HG03064 (cell line): ENCODE results near the gene ALDH3A1.

ENCODE experiments used
- ATAC-seq: cut with Tn5 transposase; IDR thresholded peaks from one replicate; pipeline ENCODE4 v1.9.1; 2021; ENCODE audit warnings: low read depth; ENCODE audit not compliant: unreplicated experiment

Gene ALDH3A1

DNA sequence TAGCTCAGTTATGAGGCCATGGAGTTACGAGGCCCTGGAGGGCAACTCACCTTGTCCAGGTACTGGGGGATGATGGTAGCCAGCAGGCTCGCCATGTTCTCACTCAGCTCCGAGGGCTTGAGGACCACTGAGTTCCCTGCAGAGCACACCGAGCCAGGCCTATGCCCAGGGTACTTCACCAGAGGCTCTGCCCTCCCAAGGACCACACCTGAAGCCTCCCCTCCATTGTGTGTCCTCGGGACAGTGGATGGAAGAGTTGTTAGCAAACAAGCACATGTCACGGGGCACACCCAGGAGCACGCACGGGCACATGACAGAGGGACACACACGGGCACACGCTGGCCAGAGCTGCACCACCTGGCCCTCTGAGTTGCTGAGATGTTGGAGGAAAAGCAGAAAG lies 5.6 kb downstream of the ALDH3A1 start:
- no peak for ATAC-seq

DNA sequence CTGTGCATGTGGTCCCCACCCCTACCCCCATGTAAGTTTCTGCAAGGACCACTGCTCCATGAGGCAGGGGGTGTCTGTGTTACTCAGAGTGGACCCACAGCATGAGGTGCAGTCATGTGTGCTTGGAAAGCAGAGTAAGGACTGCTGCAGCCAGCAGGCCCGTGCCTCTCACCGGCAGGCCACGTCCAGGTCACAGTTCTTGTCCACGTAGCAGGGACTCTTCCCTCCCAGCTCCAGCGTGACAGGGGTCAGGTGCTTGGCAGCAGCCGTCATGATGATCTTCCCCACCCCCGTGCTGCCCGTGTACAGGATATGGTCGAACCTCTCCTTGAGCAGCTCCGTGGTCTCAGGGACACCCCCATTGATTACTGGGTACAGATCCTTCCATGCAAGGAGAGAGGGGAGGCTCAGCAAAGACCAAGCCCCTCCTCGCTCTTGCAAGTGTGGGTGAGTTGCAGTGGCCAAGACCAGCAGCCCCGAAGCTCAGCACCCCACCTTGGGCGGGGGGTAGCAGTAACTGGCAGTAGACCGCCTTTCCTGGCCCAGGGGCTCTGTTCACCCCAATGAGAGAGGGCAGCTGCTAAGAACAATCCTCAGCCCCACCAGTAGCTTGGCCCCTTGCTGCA lies 6.2 kb downstream of the ALDH3A1 start:
- no peak for ATAC-seq

DNA sequence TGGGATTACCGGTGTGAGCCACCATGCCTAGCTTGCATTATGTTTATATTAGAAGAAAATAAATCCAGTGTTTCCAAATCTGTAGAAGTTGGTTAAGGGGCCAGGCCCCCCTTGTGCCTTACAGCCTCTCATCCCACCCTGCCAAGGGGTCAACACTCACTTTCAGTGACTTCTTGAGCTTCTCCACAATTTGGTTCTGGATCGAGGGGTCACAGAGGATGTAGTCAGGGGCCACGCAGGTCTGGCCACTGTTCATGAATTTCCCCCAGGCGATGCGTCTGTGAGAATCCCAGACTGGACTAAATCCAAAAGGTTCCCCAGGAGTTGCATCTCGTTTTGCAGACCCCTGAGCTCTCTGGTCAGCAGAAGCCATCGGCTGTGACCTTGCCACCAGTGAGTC lies 7.2 kb downstream of the ALDH3A1 start:
- no peak for ATAC-seq

DNA sequence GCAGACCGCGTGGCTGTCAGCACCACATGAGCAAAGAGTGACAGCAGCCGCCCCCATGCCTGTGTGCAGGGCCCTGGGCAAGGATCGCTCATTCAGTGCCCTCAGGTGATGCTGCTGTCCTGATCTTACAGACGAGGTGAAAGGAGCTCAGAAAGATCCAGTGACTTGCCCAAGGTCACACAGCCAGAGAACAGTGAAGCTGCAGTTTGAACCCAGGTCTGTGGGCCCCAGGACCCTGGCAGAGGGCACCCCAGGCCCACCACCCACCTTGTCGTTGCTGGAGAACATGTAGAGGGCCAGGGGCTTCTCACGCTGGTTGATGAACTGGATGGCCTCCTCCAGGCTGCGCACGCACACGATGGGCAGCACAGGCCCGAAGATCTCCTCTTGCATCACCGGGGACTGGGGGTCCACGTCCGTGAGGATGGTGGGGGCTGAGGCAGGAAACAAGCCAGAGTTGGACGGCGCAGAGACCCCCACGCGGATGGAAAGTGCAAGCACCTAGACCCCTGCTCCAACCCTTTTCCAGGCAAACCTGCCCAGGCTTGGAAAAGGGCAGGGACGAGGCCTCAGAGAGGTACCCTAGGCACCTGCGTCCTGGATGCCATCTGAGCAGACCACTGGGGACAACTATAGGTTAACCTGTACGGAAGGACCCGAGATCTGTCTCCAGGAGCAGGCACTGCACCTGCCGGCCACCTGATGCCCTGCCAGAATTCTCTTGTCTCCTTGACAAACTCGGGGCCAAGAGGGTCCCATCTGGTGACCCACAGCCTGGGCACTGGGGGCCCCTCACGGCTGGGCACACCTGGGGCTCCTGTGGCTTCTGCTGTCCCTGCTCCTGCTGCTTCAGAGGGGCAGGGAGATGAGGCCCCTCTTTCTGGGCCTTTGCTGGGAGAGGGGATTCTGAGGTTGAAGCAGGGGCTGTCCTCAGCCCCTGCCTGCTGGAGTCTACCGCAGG lies 8.6 kb downstream of the ALDH3A1 start:
- ATAC-seq = no peak

DNA sequence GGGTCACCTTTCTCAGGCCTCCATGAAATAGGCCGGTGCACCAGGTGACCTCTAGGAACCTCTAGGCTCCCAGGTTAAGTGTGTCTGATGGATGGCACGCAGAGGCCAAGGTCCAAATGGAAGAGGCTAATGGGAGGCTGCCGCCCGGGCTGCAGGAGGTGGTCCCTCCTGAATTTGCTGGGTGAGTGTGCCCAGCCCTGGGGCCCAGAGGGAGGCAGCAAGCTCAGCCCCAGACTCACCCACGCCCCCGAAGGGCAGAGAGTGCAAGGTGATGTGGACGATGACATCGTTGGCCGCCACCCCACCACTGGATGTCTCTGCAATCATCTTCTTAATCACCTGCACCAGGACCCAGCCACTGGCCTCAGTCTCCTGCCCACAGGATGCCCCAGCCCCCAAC lies 9.3 kb downstream of the ALDH3A1 start:
- ATAC-seq = no peak

DNA sequence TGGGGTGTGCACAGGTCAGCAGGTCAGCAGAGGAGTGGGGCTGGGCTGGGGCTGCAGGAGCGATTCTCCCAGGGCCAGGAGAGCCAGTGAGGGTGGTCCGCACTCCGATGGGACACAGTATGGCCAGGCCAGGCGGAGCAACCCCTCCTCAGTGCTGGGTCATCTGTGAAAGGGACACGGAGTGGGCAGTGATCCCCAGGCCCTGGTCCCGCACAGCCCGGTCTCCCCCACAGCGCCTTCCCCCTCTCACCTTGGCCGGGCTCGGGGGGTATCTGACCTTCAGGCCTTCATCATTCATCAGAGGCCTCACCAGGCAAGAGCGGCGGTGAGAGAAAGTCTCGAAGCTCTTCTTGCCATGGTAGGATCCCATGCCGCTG lies 10.0 kb downstream of the ALDH3A1 start:
- ATAC-seq = no peak

DNA sequence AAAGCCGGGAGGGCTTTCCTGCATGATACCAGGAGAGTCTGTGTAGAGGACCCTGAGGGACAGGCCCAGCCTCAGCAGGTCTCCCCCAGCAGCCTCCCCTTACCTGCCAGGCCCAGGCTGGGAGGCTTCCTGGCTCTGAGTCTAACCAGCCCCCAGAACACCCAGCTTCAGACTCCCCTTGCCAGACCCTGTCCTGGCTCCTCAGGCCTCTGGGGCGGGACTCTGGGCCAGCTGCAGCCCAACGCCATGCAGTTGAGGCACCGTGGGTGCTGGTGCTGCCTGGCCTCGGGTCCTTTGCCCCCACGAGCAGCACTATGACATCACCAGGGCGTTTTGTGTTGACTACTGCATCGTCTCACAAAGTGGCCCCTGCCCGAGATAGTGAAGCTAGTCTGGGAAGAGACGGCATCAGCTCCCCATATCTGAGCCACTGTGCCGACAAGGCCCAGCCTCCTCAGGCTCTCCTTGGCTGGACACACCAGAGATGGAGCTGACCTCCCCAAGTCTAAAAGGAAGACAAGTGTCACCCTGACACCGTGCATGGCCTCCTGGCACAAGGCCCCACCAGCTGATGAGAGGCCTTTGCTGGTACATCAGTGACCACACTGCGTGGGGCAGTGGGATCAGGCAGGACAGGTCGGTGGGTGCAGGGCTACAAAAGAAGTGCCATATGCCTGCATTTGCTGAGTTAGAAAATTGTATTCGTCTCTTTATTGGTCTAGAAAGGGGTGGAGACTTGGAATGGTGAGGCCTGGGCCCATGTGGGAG lies 10.6 kb downstream of the ALDH3A1 start:
- no peak for ATAC-seq

DNA sequence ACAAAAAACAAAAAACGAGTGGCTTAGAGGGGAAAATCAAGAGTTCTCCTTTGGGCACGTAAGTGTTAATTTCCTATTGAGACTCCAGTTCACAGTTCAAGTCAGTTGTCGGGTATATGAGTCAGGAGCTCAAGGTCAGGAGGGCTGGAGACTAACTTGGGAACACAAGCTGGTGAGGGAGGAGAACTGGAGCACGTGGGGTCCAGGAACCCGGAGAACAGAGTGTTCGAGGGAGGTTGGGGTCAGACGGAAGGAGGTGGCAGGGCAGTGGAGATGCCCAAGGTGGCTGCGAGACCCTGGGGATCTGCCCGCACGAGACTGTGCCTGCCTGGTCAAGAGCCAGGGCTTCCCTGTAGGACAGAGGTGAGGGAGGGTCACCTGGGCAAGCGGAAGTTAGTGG lies 12.0 kb downstream of the ALDH3A1 start:
- no peak for ATAC-seq

DNA sequence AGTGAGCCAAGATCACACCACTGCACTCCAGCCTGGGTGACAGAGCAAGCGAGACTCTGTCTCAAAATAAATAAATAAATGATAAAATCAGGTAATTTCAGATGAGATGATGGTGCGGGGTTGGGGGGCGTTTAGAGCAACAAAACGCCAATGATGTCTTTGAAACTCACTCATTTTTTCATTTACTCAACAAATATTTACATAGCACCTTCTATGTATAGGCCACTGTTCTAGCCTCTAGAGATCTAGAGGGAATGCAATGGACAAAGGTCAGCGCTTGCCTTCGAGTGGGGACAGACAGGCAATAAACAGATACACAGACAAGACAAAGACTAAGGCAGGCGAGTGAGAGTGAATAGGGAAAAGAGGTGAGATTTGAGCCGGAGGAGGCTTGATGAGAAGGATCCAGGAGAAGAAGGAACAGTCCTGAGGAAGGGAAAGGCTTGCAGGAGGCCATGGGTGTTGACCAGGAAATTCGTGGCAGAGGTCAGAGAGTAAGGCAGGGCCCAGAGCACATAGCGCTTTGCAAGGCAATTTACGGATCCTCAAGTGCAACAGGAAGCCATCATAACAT lies 14.1 kb downstream of the ALDH3A1 start:
- ATAC-seq = no peak

DNA sequence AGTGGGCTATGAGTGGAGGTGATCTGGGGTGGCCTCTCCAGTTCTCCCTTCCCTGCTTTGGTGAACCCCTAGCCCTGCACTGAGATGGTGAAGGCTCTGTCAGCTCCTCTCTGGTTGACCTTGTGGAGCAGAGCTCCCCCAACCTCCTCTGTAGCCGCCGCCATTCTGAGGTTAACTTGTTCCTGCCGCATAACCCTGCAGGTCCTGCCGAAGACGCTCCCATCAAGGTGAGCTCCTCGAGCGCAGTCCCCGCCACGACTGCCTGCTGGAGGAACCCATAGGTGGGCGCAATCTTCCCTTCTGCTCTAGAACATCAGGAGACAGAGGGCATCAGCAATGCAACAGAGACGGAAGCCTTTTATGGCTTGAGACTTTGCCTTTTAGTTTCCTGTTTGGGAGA lies 16.5 kb downstream of the ALDH3A1 start:
- no peak for ATAC-seq

DNA sequence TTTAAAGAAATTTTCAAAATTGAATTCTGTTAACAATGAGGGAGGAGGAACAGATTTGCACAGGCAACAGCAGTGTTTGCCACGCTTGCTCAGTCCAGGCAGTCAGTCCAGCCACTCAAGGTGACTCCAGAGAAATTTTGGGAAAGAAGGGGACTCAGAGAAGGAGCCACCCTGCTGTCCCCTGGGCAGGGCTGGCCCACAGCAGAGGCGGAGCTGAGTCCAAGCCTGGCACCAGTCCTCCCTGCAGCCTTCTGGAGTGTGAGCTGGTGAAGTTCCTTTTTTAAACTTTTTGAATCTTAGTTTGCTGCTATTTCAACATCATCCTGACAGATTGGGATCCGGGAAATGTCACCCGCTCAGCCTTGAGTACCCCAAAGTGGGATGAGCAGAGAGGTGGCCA lies 17.3 kb downstream of the ALDH3A1 start:
- no peak for ATAC-seq

DNA sequence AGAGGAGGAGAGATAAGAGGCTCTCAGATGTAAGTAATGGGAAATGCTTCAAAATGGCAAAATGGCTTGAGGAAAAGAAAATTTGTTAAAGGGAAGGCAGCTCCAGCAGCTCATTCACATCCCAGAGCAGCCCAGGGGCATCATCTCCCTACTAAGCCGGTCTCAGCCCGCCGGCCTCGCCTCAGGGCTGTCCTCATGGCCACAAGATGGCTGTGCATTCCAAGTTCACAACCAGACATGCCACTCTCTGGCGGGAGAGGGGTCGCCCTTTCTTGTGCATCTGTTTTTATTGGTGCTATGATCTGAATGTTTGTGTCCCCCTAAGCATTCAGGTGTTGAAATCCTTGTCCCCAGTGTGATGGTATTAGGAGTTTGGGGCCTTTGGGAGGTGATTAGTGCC lies 18.2 kb downstream of the ALDH3A1 start:
- no peak for ATAC-seq

DNA sequence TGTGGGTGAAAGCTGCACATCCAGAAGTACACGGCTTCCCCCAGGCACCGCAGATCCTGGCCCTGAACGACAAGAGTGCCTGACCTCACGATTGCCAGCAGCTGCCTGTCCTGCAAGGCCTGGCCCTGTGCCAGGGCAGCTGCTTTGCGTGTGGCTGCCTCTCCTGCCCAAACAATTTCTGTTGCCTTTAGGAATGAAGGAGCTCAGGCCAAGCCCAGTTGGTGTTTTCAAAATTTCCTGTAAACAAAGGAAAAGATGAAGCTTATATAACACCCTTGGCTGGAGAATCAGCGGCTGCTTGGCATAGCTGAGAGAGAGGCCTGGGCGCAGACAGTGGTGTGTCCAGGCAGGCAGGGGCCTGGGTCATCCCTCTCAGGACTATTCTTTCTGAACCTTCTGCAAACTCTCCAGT lies 20.0 kb downstream of the ALDH3A1 start:
- ATAC-seq = no peak

DNA sequence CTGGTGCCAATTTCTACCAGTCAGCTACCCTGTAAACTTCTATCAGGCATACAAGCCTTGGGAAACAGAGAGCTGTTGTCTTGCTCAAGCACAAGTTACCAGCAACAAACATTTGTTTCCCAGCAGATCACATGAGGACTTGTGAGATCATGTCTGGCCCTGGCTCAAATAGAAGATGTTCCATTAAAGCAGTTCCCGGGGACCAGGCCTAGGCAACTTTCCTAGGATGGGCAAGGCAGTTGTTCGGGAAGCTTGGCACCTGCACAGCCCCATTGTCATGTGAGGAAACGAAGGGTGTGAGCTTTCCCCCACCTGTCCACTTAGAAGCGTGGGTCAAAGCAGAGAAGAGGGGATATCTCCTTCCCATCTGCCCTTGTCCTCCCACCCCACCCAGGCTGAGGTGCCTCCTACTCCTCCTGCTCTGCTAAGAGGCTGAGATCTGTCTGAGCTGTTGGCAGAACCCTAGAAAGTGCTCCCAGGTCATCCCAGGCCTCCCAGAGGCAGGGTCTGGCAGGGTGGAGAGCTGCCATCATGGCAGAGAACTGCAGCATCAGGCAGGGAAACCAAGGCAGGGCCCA lies 20.5 kb downstream of the ALDH3A1 start:
- no peak for ATAC-seq

DNA sequence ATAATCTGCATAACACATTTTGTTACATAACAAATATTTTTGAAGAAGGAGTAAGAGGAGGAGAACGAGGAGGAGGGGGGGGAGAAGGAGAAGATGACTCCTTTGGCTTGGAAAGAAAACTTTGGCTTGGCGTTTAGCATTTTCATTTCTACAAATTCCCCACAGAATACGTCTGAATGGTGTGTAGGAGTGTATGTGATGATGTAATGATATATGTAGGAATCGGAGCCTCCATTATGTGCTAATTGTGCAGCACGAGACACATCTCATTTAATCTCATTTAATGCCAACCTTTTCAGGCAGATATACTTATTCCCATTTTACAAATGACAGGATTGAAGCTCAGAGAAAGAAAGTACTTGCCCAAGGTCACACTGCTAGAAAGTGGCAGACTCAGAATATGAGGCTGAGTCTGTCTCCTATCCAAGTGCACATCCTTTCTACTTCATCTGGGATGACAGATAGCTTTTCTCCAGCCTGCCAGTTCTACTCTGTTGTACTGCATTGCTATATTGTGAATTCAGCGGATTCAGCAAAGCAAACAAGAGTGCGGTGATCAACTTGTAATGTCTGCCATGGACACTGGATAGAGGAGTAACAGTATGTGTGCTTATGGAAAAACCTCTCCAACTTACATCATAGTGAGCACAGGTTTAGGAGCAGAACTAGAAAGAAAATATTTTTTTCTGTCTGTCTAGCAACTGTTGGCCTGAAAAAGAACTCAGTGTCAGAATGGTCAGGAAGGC lies 21.3 kb downstream of the ALDH3A1 start:
- no peak for ATAC-seq

DNA sequence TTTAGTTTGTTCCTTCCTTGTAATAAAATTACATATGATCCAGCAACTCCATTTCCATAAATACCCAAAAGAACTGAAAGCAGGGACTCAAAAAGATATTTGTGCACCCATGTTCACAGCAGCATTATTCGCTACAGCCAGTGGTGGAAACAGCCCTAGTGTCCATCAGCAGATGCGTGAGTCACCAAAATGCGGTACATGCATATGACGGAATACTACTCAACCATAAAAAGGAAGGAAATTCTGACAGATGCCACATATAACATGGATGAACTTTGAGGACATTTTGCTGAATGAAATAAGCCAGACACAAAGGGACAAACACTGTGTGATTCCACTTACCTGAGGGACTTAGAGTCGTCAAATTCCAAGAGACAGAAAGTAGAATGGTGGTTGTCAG lies 22.6 kb downstream of the ALDH3A1 start:
- no peak for ATAC-seq

DNA sequence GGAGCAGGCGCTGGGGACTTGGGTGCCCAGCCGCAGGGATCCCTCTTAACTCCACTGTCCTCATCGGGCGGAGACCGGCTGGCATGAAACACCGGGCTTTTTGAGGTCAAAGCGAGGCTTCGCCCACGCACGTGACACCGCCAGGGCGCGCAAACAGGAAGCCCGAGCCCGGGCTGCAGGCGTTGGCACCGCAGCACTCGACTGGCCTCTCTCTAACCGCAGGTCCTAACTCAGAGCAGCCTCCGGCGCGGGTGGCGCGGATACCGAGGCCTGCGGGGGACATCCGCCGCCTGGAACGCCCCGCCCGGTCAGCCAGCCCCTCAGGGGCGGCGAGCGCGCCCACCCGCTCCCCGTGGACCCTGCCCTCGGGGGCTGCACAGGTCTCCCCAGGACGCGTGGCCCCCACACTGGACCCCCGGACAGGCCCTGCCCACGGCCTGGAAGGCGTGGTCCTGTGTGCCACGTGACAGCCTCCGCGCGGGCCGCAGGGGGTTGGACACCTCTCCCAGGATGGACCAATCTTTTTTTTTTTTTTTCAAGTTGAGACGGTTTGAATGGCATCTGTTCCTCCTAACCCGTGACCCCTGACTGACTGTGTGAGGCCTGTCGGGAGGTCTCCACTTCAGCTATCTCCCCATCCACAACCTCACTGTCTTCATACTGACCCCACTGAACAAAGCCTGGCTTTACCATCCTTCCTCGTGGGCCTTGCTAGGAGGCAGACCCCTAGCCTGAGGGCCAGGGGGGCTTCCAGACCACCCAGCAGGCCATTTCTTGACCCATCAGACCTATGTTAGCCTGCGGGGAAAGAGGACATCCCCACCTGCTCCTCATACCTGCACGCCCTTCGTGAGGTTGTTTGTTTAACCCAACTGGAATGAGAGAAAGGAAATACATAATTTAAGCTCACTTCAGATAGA lies 23.3 kb downstream of the ALDH3A1 start:
- no peak for ATAC-seq

DNA sequence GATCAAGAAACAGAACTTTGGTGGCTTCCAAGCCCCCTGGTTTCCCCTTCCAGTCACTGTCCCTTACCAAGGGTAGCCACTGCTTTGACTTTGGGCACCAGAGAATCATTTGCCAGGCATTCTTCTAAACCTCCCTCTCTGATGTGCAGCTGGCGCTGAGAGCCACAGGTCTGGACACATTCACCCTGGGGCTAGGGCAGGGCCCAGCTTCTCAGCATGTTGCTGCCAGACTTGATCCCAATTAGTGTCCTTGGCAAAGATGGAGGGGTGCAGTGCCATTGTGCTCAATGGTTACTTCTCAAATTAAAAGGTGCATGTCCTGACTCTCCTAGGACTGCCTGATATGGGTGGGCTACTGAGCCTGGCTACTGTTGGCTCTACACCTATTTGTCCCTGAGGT lies 24.1 kb downstream of the ALDH3A1 start:
- ATAC-seq = no peak
